Activated naive CD4-positive, alpha-beta T cell treated with anti-CD3 and anti-CD28 coated beads for 36 hours (primary cell): Measurements from ENCODE around the gene ADAMTS5. TPM values are rescaled to one million over a fixed set of nuclear protein-coding genes. Genes with fewer than 3 reads are reported as not detected.

Experiments used
- CTCF ChIA-PET: fragments of 350-600 bp; sonication (Branson Sonifier 250); formaldehyde crosslinking; loops from one replicate; lab custom pipeline; 2021; ENCODE audit warnings: antibody characterized with exemption; lab: Charles Lee
- DNase-seq: peaks from one replicate; pipeline ENCODE4 v3.0.0-alpha.2; 2020
- H3K27ac Mint-ChIP-seq: one replicate; pipeline ENCODE4 v1.8.0; 2021; ENCODE audit warnings: mild to moderate bottlenecking, mixed read lengths
- H3K27me3 Mint-ChIP-seq: one replicate; pipeline ENCODE4 v1.8.0; 2021; ENCODE audit warnings: low read depth, mixed read lengths
- H3K36me3 Mint-ChIP-seq: one replicate; pipeline ENCODE4 v1.8.0; 2021; ENCODE audit warnings: low read depth, mixed read lengths
- H3K4me1 Mint-ChIP-seq: one replicate; pipeline ENCODE4 v1.8.0; 2021; ENCODE audit warnings: low read depth, mixed read lengths
- H3K4me3 Mint-ChIP-seq: one replicate; pipeline ENCODE4 v1.8.0; 2021; ENCODE audit warnings: mild to moderate bottlenecking, moderate library complexity, mixed read lengths
- H3K9me3 Mint-ChIP-seq: one replicate; pipeline ENCODE4 v1.8.0; 2021; ENCODE audit warnings: mixed read lengths
- intact Hi-C: fragments of 100-400 bp; cut with micrococcal nuclease; formaldehyde crosslinking; loops from one replicate; pipeline ENCODE4 v1.15.1; 2023
- total RNA-seq, 2 experiments: library from RNA; stranded (reverse); gene quantifications; one replicate each; pipeline ENCODE4 v1.2.3, GENCODE V29; 2021

Gene ADAMTS5
- total RNA-seq, 2 experiments from 2014 or later: not detected

DNA sequence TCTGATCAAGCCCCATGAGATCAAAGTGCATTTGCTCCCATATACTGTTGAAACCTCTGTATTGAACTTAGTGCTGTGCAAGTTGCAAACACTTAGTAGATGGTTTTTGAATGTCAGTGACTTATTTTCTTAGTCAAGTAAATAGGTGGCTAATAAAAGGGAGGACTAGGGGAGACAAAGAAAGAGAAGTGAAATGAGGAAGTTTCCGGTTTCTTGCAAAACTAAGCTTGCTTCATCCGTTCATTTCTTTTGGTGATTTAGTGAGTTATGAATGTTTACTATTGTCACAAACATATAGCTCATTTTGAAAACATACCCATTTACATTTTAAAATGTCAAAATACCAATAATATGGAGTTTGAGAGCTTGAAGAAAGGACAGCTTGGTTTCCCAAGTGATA is 23.0 kb downstream of the ADAMTS5 start:
- Mint-ChIP-seq H3K4me3 (no peak overlapping the region), H3K9me3 (no peaks in the 10 kb centered on the region), H3K4me1 (no peaks in the 10 kb centered on the region), H3K27ac (no peak overlapping the region), H3K36me3 (no peaks in the 10 kb centered on the region), H3K27me3 (peaks cover 5% of the 10 kb centered on the region)
- DNase-seq: no peak
- CTCF ChIA-PET: no interaction called here
- intact Hi-C loops: no loop called here

GRCh38 chr21:26941421-26941820 is 25.5 kb downstream of the ADAMTS5 start:
- intact Hi-C loops: no loop called here
- no peak for DNase-seq
- H3K4me1 Mint-ChIP-seq: no peaks in the 10 kb centered on the region
- no peak overlapping the region for H3K27ac Mint-ChIP-seq
- CTCF ChIA-PET: interaction anchor here (0.6 to 1.0 kb wide), 2 partner anchors 8 to 704 kb away, joined by 3 read pairs; no protein-coding TSS in a partner anchor
- no peak overlapping the region for H3K4me3 Mint-ChIP-seq
- H3K36me3 Mint-ChIP-seq: no peaks in the 10 kb centered on the region
- H3K27me3 Mint-ChIP-seq: peaks cover under 1% of the 10 kb centered on the region
- no peaks in the 10 kb centered on the region for H3K9me3 Mint-ChIP-seq

- H3K4me3 Mint-ChIP-seq: no peak overlapping the region
- CTCF ChIA-PET: interaction anchor here (0.7 kb wide), 1 partner anchor 25 kb away, joined by 3 read pairs; no protein-coding TSS in a partner anchor
Measured at GRCh38 chr21:26939601-26940111, 27.2 kb downstream of the ADAMTS5 start.

GRCh38 chr21:26936641-26937040 is 30.2 kb downstream of the ADAMTS5 start:
- H3K36me3 Mint-ChIP-seq: no peaks in the 10 kb centered on the region

More at GRCh38 chr21:26939601-26940111, 27.2 kb downstream of the ADAMTS5 start:
- no peak for DNase-seq
- no peaks in the 10 kb centered on the region for H3K9me3 Mint-ChIP-seq
- no peaks in the 10 kb centered on the region for H3K27me3 Mint-ChIP-seq
- no peak overlapping the region for H3K27ac Mint-ChIP-seq
- H3K4me1 Mint-ChIP-seq: no peaks in the 10 kb centered on the region
- no peaks in the 10 kb centered on the region for H3K36me3 Mint-ChIP-seq
- intact Hi-C loops: no loop called here

DNA sequence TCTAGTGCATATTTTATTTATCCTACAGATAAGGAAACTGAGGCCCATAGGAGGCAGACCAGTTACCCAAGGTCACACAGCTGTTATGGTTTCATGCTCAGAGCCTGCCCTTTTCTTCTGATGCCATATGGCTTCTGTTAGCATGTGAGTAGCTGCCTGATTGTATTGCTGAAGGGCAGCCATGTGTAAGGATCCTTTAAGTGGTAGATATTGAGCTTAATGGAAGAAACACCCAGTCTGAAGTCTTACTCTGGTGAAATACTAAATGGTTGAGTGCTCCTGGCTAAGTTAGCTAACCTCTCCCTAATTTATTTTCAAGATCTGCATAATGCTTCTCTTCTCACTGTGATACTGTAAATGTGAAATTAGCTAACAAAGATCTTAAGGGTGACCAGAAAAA is 30.9 kb downstream of the ADAMTS5 start:
- no peaks in the 10 kb centered on the region for H3K4me1 Mint-ChIP-seq
- no peaks in the 10 kb centered on the region for H3K36me3 Mint-ChIP-seq
- intact Hi-C loops: no loop called here
- CTCF ChIA-PET: no interaction called here
- no peaks in the 10 kb centered on the region for H3K27me3 Mint-ChIP-seq
- H3K4me3 Mint-ChIP-seq: no peak overlapping the region
- DNase-seq: no peak
- no peaks in the 10 kb centered on the region for H3K9me3 Mint-ChIP-seq
- H3K27ac Mint-ChIP-seq: no peak overlapping the region

More at GRCh38 chr21:26936641-26937040, 30.2 kb downstream of the ADAMTS5 start:
- intact Hi-C loops: no loop called here
- Mint-ChIP-seq H3K4me1 (no peaks in the 10 kb centered on the region), H3K27ac (no peak overlapping the region), H3K4me3 (no peak overlapping the region), H3K27me3 (no peaks in the 10 kb centered on the region), H3K9me3 (no peaks in the 10 kb centered on the region)
- no peak for DNase-seq
- CTCF ChIA-PET: interaction anchor here (0.9 kb wide), 1 partner anchor 86 kb away, joined by 3 read pairs; no protein-coding TSS in a partner anchor

GRCh38 chr21:26934383-26934782 is 32.5 kb downstream of the ADAMTS5 start:
- intact Hi-C loops: no loop called here
- Mint-ChIP-seq H3K9me3 (no peaks in the 10 kb centered on the region), H3K36me3 (no peaks in the 10 kb centered on the region), H3K4me3 (no peak overlapping the region), H3K27me3 (no peaks in the 10 kb centered on the region), H3K27ac (no peak overlapping the region), H3K4me1 (no peaks in the 10 kb centered on the region)
- no peak for DNase-seq
- CTCF ChIA-PET: no interaction called here

- Mint-ChIP-seq H3K4me1 (no peaks in the 10 kb centered on the region), H3K9me3 (no peaks in the 10 kb centered on the region), H3K4me3 (no peak overlapping the region), H3K27ac (no peak overlapping the region), H3K36me3 (no peaks in the 10 kb centered on the region), H3K27me3 (no peaks in the 10 kb centered on the region)
- DNase-seq: no peak
- intact Hi-C loops: no loop called here
- CTCF ChIA-PET: no interaction called here
Measured at GRCh38 chr21:26933448-26933847, 33.4 kb downstream of the ADAMTS5 start.

DNA sequence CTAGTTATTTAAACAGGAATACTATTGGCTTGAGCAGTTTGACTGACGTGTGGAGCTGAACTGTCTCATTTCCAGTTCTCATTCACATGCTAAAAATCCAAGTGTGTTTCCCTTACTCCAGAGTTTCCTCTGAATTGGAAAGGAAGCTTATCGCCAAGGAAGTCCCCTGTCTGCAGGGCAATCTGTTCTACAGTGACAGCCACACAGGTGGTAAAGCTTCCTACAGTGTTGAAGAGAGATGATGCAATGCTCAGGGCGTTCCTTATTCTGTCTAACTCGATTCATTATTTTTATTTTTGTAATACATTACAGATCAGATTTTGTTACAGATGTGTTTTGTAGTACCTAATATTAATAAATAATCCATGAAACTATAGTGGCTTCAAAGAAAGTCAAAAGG is 41.3 kb downstream of the ADAMTS5 start:
- Mint-ChIP-seq H3K4me1 (no peaks in the 10 kb centered on the region), H3K9me3 (no peaks in the 10 kb centered on the region), H3K4me3 (no peak overlapping the region), H3K36me3 (no peaks in the 10 kb centered on the region), H3K27me3 (no peaks in the 10 kb centered on the region), H3K27ac (no peak overlapping the region)
- CTCF ChIA-PET: no interaction called here
- intact Hi-C loops: no loop called here
- no peak for DNase-seq

DNA sequence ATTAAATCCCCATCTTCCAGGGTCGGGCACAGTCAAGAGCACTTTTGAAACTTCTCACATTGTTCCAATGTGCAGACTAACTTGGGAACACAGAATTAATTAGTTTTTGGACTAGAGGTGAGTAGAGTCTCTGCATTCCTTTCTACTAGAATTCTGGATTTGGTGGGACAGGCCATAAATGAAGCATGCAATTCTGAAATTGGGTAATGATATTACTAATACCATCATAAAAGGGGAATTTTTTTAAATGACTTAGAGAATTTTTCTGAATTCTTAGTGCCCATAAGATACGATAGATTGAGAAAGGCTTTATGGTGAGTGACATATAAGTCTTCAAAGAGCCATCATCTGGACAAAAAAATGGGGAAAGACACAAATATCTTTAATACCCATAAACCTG is 41.8 kb downstream of the ADAMTS5 start:
- H3K9me3 Mint-ChIP-seq: no peaks in the 10 kb centered on the region
- no peak for DNase-seq
- H3K4me1 Mint-ChIP-seq: no peaks in the 10 kb centered on the region
- no peaks in the 10 kb centered on the region for H3K27me3 Mint-ChIP-seq
- H3K27ac Mint-ChIP-seq: no peak overlapping the region
- H3K36me3 Mint-ChIP-seq: no peaks in the 10 kb centered on the region
- no peak overlapping the region for H3K4me3 Mint-ChIP-seq
- CTCF ChIA-PET: no interaction called here
- intact Hi-C loops: no loop called here

- no peaks in the 10 kb centered on the region for H3K27me3 Mint-ChIP-seq
- H3K27ac Mint-ChIP-seq: no peak overlapping the region
- no peaks in the 10 kb centered on the region for H3K36me3 Mint-ChIP-seq
- no peaks in the 10 kb centered on the region for H3K4me1 Mint-ChIP-seq
- no peak for DNase-seq
- H3K4me3 Mint-ChIP-seq: no peak overlapping the region
- H3K9me3 Mint-ChIP-seq: no peaks in the 10 kb centered on the region
- intact Hi-C loops: no loop called here
- CTCF ChIA-PET: no interaction called here
Measured at GRCh38 chr21:26923986-26924385, 42.9 kb downstream of the ADAMTS5 start.

- intact Hi-C loops: no loop called here
- no peak overlapping the region for H3K4me3 Mint-ChIP-seq
- CTCF ChIA-PET: no interaction called here
- H3K4me1 Mint-ChIP-seq: no peaks in the 10 kb centered on the region
- DNase-seq: no peak
- no peaks in the 10 kb centered on the region for H3K36me3 Mint-ChIP-seq
- no peaks in the 10 kb centered on the region for H3K9me3 Mint-ChIP-seq
- H3K27me3 Mint-ChIP-seq: no peaks in the 10 kb centered on the region
- H3K27ac Mint-ChIP-seq: no peak overlapping the region
Measured at GRCh38 chr21:26920055-26920454, 46.8 kb downstream of the ADAMTS5 start.

DNA sequence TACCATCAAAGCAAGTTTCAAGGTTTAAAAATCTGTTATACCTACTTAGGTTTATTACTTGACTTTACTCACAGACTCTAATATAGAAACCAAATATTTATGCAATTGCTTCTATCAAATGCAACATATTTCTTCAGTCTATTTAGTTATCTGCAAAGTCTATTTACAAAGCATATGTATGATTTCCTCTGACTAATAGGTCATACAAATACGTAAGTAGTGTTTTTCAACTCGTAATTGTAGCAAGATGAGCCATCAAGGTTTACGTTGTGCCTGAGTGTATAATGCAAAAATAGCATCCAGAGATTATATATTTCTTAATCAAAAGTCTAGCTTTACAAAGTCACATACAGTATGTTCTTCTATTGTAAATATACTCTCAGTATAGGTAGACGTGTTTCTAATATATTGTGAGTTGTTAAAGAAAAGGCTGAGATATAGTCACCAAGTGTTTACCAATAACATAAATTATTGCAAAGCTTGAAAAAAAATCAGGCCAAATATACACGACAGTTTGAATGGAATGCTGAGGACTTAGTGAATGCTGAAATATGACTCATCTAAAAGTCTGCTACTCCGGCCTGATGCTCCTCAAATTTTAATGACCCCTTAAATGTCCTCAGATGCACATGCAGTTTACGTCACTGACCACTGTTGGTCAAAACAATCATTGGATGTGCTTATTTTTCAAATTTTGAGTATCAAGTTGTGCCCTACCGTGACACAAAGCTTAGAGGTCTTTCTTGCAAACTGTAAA is 48.4 kb downstream of the ADAMTS5 start:
- CTCF ChIA-PET: no interaction called here
- Mint-ChIP-seq H3K36me3 (no peaks in the 10 kb centered on the region), H3K27ac (no peak overlapping the region), H3K27me3 (peaks cover 7% of the 10 kb centered on the region), H3K9me3 (peaks cover 5% of the 10 kb centered on the region), H3K4me3 (no peak overlapping the region), H3K4me1 (no peaks in the 10 kb centered on the region)
- no peak for DNase-seq
- intact Hi-C loops: no loop called here

- Mint-ChIP-seq H3K9me3 (peaks cover 5% of the 10 kb centered on the region), H3K4me3 (no peak overlapping the region), H3K36me3 (no peaks in the 10 kb centered on the region), H3K4me1 (no peaks in the 10 kb centered on the region), H3K27ac (no peak overlapping the region), H3K27me3 (peaks cover 8% of the 10 kb centered on the region)
- CTCF ChIA-PET: no interaction called here
- intact Hi-C loops: no loop called here
- DNase-seq: no peak
Measured at GRCh38 chr21:26916799-26917198, 50.1 kb downstream of the ADAMTS5 start.
